K562 (cell line): ENCODE results near the gene TSPAN3. TPM values are rescaled to one million over a fixed set of nuclear protein-coding genes. Genes with fewer than 3 reads are reported as not detected.

Experiments used
- ATAC-seq: fragments of 200-7000 bp; cut with Tn5 transposase; 3 replicates; pipeline ENCODE4 v1.9.1; 2020; ENCODE audit warnings: moderate library complexity
- BruUV-seq: library from RNA; stranded (reverse); fragments of 400-500 nt; replicated peaks from 2 replicates; lab custom pipeline; 2021; lab: Mats Ljungman, UMichigan
- CTCF ChIA-PET: fragments of 300-600 bp; formaldehyde crosslinking; extraction: SDS; loops from one replicate; lab custom pipeline; 2021; ENCODE audit warnings: low intra/inter-chr PET ratio; lab: Yijun Ruan, JAX
- POLR2A ChIA-PET: fragments of 300-600, 350-650 bp; sonication (Branson Sonifier 250); formaldehyde crosslinking; extraction: SDS; loops from one replicate; lab custom pipeline; 2021; ENCODE audit warnings: antibody characterized with exemption, inconsistent platforms; lab: Yijun Ruan, JAX
- DNase-seq, 4 experiments: peaks; one replicate each; pipeline versions ENCODE4 v3.0.0 to v3.0.0-alpha.2; 2011 to 2018; ENCODE audit warnings: low spot score in 3 of 4, mixed read lengths in 3 of 4; ENCODE audit errors: extremely low read depth in 1 of 4
- FAIRE-seq: peaks from 2 replicates; lab custom pipeline; 2011; peaks lifted over from hg19 to GRCh38; lab: Jason Lieb, UNC
- H2AFZ ChIP-seq: 2 replicates; pipeline ENCODE4 v1.6.0; 2011; ENCODE audit warnings: low read depth, low read length, control low read depth, inconsistent platforms
- H3K27ac ChIP-seq: fragments of 200-600 bp; 3 replicates; pipeline ENCODE4 v1.8.0; 2011; ENCODE audit warnings: low read depth, mild to moderate bottlenecking, control low read depth, inconsistent platforms, low read length, moderate library complexity, mixed read lengths; ENCODE audit errors: extremely low read depth
- H3K27me3 ChIP-seq, 2 experiments: fragments of 300-600 bp in 1 of 2; 2 replicates in 1 of 2; 3 replicates in 1 of 2; pipeline versions ENCODE4 v1.6.0 to v1.8.0; 2011; ENCODE audit warnings: inconsistent platforms in 2 of 2, low read length in 2 of 2, mild to moderate bottlenecking in 1 of 2, mixed read lengths in 1 of 2, moderate library complexity in 1 of 2; ENCODE audit not compliant: control insufficient read depth in 2 of 2, insufficient read depth in 2 of 2
- H3K36me3 ChIP-seq: fragments of 300-600 bp; 3 replicates; pipeline ENCODE4 v1.8.0; 2011; ENCODE audit warnings: mild to moderate bottlenecking, low read length, inconsistent platforms; ENCODE audit not compliant: control insufficient read depth, insufficient read depth
- H3K4me1 ChIP-seq, 2 experiments: fragments of 200-600 bp in 1 of 2; replicated peaks in 1 of 2; 2 replicates in 1 of 2; 3 replicates in 1 of 2; pipeline versions ENCODE4 v1.5.1 to v1.8.0; 2011; ENCODE audit warnings: inconsistent platforms in 2 of 2, low read length in 2 of 2, mild to moderate bottlenecking in 1 of 2, mixed read lengths in 1 of 2, moderate library complexity in 1 of 2; ENCODE audit not compliant: control insufficient read depth in 2 of 2, insufficient read depth in 2 of 2
- H3K4me2 ChIP-seq: 2 replicates; pipeline ENCODE4 v1.6.1; 2011; ENCODE audit warnings: low read length, control low read depth, inconsistent platforms, mixed read lengths; ENCODE audit not compliant: insufficient read depth
- H3K4me3 ChIP-seq: fragments of 200-600 bp; sonication (generic), shearing (Covaris generic); 2 replicates; pipeline ENCODE4 v1.5.1; 2016; ENCODE audit warnings: control low read depth, inconsistent platforms
- H3K79me2 ChIP-seq: fragments of 200-600 bp; 3 replicates; pipeline ENCODE4 v1.8.0; 2011; ENCODE audit warnings: low read length, inconsistent platforms; ENCODE audit not compliant: control insufficient read depth, insufficient read depth
- H3K9ac ChIP-seq, 2 experiments: 2 replicates each; pipeline versions ENCODE4 v1.6.0 to v1.6.1; 2011; ENCODE audit warnings: low read depth in 2 of 2, low read length in 2 of 2, control low read depth in 1 of 2, inconsistent platforms in 1 of 2, mild to moderate bottlenecking in 1 of 2, mixed read lengths in 1 of 2; ENCODE audit not compliant: insufficient read depth in 1 of 2
- H3K9me1 ChIP-seq: one replicate; pipeline ENCODE4 v1.6.0; 2011; ENCODE audit warnings: inconsistent platforms, mild to moderate bottlenecking, low read length, moderate library complexity; ENCODE audit not compliant: control insufficient read depth, insufficient read depth
- H3K9me3 ChIP-seq: replicated peaks from 2 replicates; pipeline ENCODE4 v1.5.1; 2011; ENCODE audit warnings: low read depth, low read length, inconsistent platforms; ENCODE audit not compliant: control insufficient read depth, insufficient read depth
- H4K20me1 ChIP-seq: replicated peaks from 2 replicates; pipeline ENCODE4 v1.6.1; 2011; ENCODE audit warnings: low read length, inconsistent platforms, mixed read lengths; ENCODE audit not compliant: control insufficient read depth, insufficient read depth
- BRCA1 ChIP-seq, 2 experiments: fragments of 450-650 bp in 1 of 2; sonication (generic) in 1 of 2; formaldehyde crosslinking in 1 of 2; IDR thresholded peaks; 2 replicates each; pipeline versions ENCODE4 v1.5.0 to v1.6.1; 2017 to 2020; ENCODE audit warnings: mild to moderate bottlenecking in 1 of 2, missing genetic modification reagents in 1 of 2
- EWSR1 ChIP-seq: fragments of 450-650 bp; IDR thresholded peaks from 2 replicates; pipeline ENCODE4 v1.6.1; 2018; ENCODE audit warnings: borderline replicate concordance, mild to moderate bottlenecking, low read depth, moderate library complexity; ENCODE audit not compliant: partially characterized antibody
- FOXM1 ChIP-seq, 2 experiments: fragments of 450-650 bp in 1 of 2; sonication (generic) in 1 of 2; formaldehyde crosslinking in 1 of 2; IDR thresholded peaks; 2 replicates each; pipeline versions ENCODE4 v1.6.1 to v1.9.0; 2017 to 2022; ENCODE audit warnings: low read depth in 2 of 2, mild to moderate bottlenecking in 2 of 2, missing genetic modification reagents in 1 of 2, moderate library complexity in 1 of 2
- NFIC ChIP-seq: fragments of 450-650 bp; IDR thresholded peaks from 2 replicates; pipeline ENCODE4 v1.6.1; 2017; ENCODE audit warnings: mild to moderate bottlenecking, inconsistent platforms
- NFXL1 ChIP-seq: fragments of 450-650 bp; formaldehyde crosslinking; IDR thresholded peaks from 2 replicates; pipeline ENCODE4 v1.4.0; 2021; ENCODE audit warnings: mild to moderate bottlenecking
- PML ChIP-seq: IDR thresholded peaks from 2 replicates; pipeline ENCODE4 v1.6.1; 2012; ENCODE audit warnings: low read length, inconsistent platforms
- YY1 ChIP-seq, 3 experiments: IDR thresholded peaks; 2 replicates each; pipeline ENCODE4 v1.6.1; 2011; ENCODE audit warnings: low read length in 2 of 3, mild to moderate bottlenecking in 2 of 3, moderate library complexity in 2 of 3, borderline replicate concordance in 1 of 3, control low read depth in 1 of 3, low read depth in 1 of 3; ENCODE audit not compliant: insufficient read depth in 3 of 3, insufficient replicate concordance in 2 of 3, control insufficient read depth in 1 of 3, insufficient read length in 1 of 3; ENCODE audit errors: extremely low read depth in 1 of 3
- ZNF263 ChIP-seq: sonication (generic); formaldehyde crosslinking; IDR thresholded peaks from 2 replicates; pipeline ENCODE4 v1.8.0; 2022; ENCODE audit warnings: mild to moderate bottlenecking, missing genetic modification reagents, borderline replicate concordance
- ZNF75A ChIP-seq: fragments of 450-650 bp; formaldehyde crosslinking; IDR thresholded peaks from 2 replicates; pipeline ENCODE4 v1.4.0; 2020; ENCODE audit warnings: mild to moderate bottlenecking
- WGBS: fragments of 100-300 bp; shearing (Covaris generic); methylation state at CpG from one replicate; pipeline ENCODE4 v1.1.6; 2016; ENCODE audit warnings: low coverage, mixed read lengths; ENCODE audit not compliant: insufficient coverage; ENCODE audit errors: missing lambda C conversion rate; 5-methylcytosine and 5-hydroxymethylcytosine counted together
- in situ Hi-C: fragments of 300-500 bp; cut with MboI; formaldehyde crosslinking; loops from 4 replicates; pipeline ENCODE4 v1.15.0; 2018; ENCODE audit warnings: inconsistent platforms, mixed read lengths
- intact Hi-C: fragments of 100-400 bp; cut with micrococcal nuclease; formaldehyde crosslinking; loops from 2 replicates; pipeline ENCODE4 v1.14.2; 2022
- polyA plus RNA-seq, 8 experiments: library from polyadenylated mRNA; depleted of rRNA in 4 of 8; stranded (reverse) in 5 of 8; unstranded in 3 of 8; fragments of >200 nt; fragmentation: Nextera tagmentation in 2 of 8; fragmentation: Illumina TruSeq in 1 of 8; extraction: Ambion mirVana in 2 of 8; extraction: Trizol in 1 of 8; gene quantifications; 2 replicates each; pipeline versions ENCODE4 v1.2.1 to v1.2.3, GENCODE V29; 2011 to 2014; ENCODE audit warnings: inconsistent platforms in 1 of 8, missing spikeins in 1 of 8
- total RNA-seq, 7 experiments: library from RNA; depleted of rRNA in 6 of 7; stranded (reverse); fragments of >200 nt in 6 of 7; fragmentation: Illumina TruSeq in 2 of 7; extraction: Trizol in 2 of 7; gene quantifications; 2 replicates each; pipeline versions ENCODE4 v1.2.1 to v1.2.3, GENCODE V29; 2011 to 2021; ENCODE audit warnings: low replicate concordance in 1 of 7
- TF ChIP-seq, protein P1 (sequence below): fragments of 450-650 bp; IDR thresholded peaks from 2 replicates; pipeline ENCODE4 v1.6.1; 2016; ENCODE audit warnings: missing biosample characterization, missing genetic modification characterization
- TF ChIP-seq, protein P2 (sequence below): fragments of 250-450 bp; sonication (Bioruptor Pico); IDR thresholded peaks from 2 replicates; pipeline ENCODE4 v1.5.0; 2021
- TF ChIP-seq, protein P3 (sequence below): fragments of 450-650 bp; IDR thresholded peaks from 2 replicates; pipeline ENCODE4 v1.6.1; 2017; ENCODE audit warnings: antibody characterized with exemption

Gene TSPAN3
- total and polyA plus RNA-seq, 9 of the 15 experiments (the other 6 are each of a cell fraction or from before 2014, with no cell fraction given): 14.3 to 144 (median 71.1) TPM

DNA sequence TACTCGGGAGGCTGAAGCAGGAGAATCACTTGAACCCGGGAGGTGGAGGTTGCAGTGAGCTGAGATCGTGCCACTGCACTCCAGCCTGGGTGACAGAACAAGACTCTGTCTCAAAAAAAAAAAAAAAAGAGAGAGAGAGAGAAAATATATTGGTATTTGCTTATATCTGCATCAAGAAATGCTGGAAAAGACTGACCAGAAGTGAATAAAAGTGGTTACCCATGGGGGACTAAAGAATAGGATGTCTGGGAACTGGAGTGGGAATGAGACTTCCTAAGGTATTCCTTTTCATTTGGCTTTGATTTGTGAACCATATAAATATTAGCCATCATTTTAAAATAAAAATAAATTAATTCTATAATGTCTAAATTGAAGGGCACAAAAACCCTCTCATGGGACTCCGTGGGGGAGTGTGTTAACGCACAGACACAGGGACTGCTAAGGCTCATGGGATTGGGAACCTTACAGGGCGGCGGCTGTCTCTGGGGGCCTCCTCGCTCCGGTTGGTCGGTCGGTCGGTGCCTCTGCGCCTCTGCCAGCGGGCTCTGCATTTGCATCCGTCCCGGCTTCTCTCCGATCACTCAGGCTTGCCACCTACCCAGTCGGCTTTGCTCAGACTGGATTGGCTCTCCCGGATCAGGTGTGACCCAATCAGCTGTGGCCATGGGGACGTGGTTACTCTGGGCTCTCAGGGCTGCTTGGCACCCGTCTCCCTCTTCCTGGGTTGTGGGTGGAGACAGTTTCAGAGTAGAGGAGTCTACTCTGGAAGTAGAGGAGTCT, 12.7 kb upstream of the TSPAN3 start (continued):
- TF ChIP-seq BRCA1 (IDR thresholded peaks at IDR 0.05) (no peak), BRCA1 (CRISPR knock-in tag; IDR thresholded peaks at IDR 0.05) (no peak), FOXM1 (IDR thresholded peaks at IDR 0.05; ENCODE audit: low read depth) (no peak), FOXM1 (CRISPR knock-in tag; IDR thresholded peaks at IDR 0.05; ENCODE audit: low read depth) (no peak), PML (no peak)

DNA sequence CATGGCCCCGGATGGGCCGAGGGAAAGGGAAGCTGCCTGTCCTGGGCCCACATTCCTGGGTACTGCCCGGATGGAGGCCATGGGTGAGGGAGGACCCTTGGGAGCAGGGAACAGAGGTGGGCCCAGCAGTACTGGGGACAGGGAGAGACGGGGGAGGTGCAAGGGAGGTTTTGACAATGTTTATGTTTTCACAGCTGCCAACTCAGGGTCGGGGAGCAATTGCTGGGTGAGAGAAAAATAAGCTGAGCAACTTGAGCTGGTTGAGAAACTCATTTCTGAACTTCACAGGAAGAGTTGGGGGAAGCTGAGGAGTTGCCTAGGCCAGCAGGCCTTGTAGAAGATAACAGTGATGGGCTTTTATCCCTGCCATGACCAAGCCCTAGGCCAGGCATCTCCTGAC, 11.1 kb upstream of the TSPAN3 start:
- H3K4me2 ChIP-seq: no peak overlapping the region
- no TSS peak for BruUV-seq
- H3K9me1 ChIP-seq: no peaks in the 10 kb centered on the region
- no peak overlapping the region for H2AFZ ChIP-seq
- peaks cover 5 to 18% of the 10 kb centered on the region in 2 experiments for H3K4me1 ChIP-seq
- no peak overlapping the region for H3K4me3 ChIP-seq
- H4K20me1 ChIP-seq: no peaks in the 10 kb centered on the region
- H3K27ac ChIP-seq: no peak overlapping the region
- in situ Hi-C loops (no loop called here), intact Hi-C loops (no loop called here)
- H3K9me3 ChIP-seq: no peaks in the 10 kb centered on the region
- H3K27me3 ChIP-seq: no peaks in the 10 kb centered on the region; a peak in 1 of 5 replicates
- FAIRE-seq (no peak), ATAC-seq (no peak), DNase-seq (no peak)
- ChIA-PET CTCF (no interaction called here), POLR2A (interaction anchor here (0.6 to 1.0 kb wide), 5 partner anchors 10 to 1512 kb away, joined by 3 to 4 read pairs (median 3); no protein-coding TSS in a partner anchor)
- 15% methylated on average over 4 of the region's 5 CpGs for WGBS
- peak overlapping the region in 1 of 2 experiments; percentile 54; a peak in 1 of 4 replicates for H3K9ac ChIP-seq
- no peaks in the 10 kb centered on the region for H3K36me3 ChIP-seq
- H3K79me2 ChIP-seq: no peaks in the 10 kb centered on the region
- TF ChIP-seq ZNF263 (CRISPR knock-in tag) (no peak), NFIC (no peak), YY1 (IDR thresholded peaks at IDR 0.05; ENCODE audit: borderline replicate concordance in 1 of 3, control insufficient read depth in 1 of 3, extremely low read depth in 1 of 3, insufficient read depth in 3 of 3, insufficient read length in 1 of 3, insufficient replicate concordance in 2 of 3, low read depth in 1 of 3, low read length in 2 of 3) (no peak), NFXL1 (CRISPR knock-in tag) (no peak), EWSR1 (no peak), ZNF75A (CRISPR knock-in tag) (no peak)
- TF ChIP-seq, protein P1, sequence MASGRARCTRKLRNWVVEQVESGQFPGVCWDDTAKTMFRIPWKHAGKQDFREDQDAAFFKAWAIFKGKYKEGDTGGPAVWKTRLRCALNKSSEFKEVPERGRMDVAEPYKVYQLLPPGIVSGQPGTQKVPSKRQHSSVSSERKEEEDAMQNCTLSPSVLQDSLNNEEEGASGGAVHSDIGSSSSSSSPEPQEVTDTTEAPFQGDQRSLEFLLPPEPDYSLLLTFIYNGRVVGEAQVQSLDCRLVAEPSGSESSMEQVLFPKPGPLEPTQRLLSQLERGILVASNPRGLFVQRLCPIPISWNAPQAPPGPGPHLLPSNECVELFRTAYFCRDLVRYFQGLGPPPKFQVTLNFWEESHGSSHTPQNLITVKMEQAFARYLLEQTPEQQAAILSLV (tag): no peak
- TF ChIP-seq, protein P2, sequence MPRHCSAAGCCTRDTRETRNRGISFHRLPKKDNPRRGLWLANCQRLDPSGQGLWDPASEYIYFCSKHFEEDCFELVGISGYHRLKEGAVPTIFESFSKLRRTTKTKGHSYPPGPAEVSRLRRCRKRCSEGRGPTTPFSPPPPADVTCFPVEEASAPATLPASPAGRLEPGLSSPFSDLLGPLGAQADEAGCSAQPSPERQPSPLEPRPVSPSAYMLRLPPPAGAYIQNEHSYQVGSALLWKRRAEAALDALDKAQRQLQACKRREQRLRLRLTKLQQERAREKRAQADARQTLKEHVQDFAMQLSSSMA: no peak
- TF ChIP-seq, protein P3, sequence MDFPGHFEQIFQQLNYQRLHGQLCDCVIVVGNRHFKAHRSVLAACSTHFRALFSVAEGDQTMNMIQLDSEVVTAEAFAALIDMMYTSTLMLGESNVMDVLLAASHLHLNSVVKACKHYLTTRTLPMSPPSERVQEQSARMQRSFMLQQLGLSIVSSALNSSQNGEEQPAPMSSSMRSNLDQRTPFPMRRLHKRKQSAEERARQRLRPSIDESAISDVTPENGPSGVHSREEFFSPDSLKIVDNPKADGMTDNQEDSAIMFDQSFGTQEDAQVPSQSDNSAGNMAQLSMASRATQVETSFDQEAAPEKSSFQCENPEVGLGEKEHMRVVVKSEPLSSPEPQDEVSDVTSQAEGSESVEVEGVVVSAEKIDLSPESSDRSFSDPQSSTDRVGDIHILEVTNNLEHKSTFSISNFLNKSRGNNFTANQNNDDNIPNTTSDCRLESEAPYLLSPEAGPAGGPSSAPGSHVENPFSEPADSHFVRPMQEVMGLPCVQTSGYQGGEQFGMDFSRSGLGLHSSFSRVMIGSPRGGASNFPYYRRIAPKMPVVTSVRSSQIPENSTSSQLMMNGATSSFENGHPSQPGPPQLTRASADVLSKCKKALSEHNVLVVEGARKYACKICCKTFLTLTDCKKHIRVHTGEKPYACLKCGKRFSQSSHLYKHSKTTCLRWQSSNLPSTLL: no peak
